GM19328 (cell line): ENCODE data around the gene METTL26.

Experiments
- ATAC-seq: cut with Tn5 transposase; IDR thresholded peaks from one replicate; pipeline ENCODE4 v1.9.1; 2021; ENCODE audit warnings: mild to moderate bottlenecking, moderate library complexity; ENCODE audit not compliant: unreplicated experiment

METTL26 gene

DNA sequence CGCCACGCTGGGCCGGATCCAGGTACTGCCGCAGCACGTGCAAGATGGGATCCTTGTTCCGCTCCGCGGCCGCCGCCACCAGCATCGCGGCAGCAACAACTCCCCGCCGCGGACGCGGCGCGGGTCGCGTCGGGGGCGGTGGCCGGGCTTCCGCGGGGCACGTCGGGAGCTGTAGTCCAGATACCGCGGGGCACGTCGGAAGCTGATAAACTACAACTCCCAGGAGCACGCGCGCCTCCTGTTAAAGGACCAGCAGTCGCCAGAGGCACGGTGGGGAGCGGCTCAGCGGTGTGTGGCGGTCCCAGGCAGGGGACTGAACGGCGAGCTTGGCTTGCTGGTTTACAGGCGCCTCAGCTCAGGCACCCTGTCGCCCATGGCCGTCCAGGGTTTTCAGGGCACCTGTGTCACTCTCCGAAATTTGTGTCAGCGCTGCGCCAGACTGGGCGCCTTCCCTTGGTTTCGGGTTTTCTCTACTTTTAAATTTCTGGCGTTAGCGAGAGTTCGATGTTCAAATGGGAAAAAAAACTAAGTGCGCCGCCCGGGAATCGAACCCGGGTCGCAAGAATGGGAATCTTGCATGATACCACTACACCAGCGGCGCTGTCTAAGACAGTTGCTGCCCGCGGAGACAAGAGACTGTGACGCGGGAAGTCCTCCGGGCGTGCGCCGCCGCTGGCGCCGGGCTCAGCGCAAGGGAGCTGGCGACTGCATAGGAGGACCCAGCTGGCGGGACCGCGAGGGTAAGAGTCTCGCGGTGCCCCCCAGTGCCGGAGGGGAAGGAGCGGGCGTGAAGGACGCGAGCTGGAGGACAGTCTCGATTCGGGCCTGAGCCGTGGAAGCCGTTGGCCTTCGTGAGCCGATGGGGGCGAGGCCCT is at the start of gene METTL26:
TSS of gene METTL26 (minus strand) at position 100 of the 875 bp plus-strand sequence. CDS start at position 85, 15 bp downstream.
- peak; percentile 53 for ATAC-seq

DNA sequence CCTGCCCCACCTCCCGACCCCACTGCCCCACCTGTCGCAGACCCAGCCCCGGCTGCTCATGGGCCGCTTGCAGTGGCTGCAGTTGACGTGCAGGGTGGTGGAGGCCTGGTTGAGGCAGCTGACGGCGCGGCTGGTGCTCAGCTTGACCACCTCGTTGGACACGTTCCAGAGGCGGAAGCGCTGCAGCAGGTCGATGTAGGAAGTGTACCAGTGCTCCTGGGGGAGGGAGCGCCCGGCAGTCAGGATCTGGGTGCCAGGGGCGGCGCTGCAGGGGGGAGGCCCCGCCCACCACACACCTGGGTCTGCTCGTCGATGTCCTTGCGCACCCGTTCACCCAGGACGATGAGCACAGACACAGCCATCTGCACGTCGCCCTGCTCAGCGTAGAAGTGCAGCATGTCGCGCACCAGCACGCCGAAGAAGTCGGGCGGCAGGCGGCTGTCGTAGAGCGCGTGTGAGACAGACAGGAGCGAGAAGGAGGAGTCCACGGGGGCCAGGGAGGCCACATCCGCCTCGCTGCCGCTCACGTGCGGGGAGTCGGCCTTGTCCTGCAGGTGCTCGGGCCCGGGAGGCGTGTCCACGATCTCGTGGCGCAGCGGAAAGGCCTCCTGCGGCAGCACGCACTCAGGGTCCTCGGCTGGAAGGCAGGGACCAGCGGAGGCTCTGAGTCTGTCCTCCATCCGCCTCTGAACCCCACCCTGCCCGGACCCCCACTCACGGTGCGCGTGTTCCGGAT is 49.0 kb upstream of the METTL26 start:
- no peak for ATAC-seq

DNA sequence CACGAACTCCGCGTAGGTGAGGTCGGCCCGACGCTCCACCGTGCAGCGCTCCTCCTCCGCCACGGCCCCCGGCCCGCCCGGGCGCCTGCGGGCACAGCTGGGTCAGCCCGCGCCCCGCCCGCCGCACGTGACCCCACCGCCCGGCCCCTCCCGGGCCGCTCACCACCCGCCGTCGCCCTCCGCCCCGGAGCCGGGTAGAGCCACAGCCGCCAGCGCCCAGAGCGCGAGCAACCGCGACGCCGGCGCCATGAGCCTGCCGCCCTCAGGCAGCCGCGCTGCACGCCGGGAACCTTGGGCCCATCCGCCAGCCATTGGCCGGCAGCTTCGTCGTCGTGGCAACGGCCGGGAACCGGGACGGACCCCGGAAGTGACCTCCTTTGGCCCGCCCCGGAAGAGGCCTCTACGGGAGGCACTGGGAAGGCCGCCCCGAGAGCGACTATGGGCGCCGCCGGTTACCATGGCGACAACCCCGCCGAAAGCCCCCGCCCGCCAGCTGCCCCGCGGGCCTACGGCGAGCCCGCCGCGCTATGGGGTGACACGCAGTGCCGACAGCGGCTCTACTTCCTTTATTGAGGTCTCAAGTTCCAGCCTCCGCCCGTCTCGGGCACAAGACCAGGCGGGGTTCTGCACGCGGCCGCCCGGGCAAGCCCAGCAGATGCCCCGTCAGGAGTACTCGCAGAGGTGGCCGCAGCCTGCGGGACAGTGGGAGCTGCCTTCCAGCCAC is 48.1 kb upstream of the METTL26 start, which contains the start of gene JMJD8:
TSS of gene JMJD8 (minus strand) at position 264 of the 724 bp plus-strand sequence. CDS start at position 249, 15 bp downstream.
- peak; percentile 46 for ATAC-seq

DNA sequence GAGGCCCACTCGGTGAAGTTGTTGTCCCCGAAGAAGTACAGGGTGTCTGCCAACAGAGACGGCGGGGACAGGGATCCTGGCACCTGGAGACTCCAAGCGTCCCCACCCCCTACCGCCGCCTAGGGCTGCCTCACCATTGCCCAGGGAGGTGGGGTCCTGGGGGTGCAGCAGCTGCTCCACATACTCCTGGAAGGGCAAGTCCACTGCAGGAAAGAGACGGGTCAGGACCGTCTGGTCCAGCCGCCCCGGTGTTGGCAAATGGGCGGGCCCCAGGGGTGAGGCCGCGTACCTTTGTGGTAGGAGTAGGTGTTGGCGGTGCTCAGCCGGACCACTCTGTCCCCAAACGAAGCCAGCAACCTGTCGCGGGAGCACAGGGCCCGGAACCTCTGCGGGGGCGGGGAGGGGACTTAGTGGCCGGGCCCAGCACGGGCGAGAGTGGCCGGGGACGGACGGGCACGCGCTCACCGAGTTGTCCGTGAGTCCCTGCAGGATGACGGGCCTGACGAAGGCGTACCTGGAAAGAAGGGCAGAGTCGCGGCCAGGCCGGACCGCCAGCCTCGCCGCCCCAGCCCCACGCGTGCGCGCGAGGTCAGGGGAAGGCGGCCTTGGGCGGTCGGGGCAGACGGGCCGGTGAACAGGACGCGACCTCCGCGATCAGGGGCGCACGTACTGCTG is 47.4 kb upstream of the METTL26 start:
- ATAC-seq = no peak

DNA sequence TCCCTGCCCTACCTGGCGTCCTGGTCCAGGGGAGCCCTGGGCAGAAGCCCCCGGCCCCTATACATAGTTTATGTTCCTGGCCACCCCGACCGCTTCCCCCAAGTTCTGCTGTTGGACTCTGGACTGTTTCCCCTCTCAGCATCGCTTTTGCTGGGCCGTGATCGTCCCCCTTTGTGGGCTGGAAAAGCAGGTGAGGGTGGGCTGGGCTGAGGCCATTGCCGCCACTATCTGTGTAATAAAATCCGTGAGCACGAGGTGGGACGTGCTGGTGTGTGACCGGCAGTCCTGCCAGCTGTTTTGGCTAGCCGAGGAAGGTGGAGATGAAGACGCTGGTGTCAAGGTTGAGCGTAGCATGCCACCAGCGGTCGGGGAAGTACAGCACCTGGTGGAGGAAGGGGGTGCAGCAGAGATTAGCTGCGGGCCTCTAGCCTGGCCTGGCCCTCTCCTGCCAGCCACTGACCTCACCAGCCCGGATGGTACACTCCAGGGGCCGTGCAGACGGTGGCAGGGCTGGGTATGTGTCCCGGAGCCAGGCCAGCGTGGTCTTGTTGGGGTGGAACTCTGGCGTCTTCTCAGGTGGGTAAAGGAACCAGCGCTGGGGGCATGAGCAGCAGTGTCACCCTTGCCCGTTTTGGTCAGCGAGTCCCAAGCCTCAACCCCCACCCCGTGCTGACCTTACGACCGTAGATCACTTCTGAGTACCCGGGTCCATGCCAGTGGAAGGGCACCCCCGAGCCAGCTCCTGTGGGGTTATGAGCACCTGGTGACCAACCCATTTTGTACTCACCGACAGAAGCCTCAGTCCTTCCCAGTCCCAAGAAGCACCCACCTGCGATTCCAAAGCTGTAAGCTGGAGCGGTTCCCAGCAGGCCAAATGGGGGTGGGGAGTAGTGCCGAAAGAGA is 46.6 kb upstream of the METTL26 start:
- ATAC-seq = no peak

DNA sequence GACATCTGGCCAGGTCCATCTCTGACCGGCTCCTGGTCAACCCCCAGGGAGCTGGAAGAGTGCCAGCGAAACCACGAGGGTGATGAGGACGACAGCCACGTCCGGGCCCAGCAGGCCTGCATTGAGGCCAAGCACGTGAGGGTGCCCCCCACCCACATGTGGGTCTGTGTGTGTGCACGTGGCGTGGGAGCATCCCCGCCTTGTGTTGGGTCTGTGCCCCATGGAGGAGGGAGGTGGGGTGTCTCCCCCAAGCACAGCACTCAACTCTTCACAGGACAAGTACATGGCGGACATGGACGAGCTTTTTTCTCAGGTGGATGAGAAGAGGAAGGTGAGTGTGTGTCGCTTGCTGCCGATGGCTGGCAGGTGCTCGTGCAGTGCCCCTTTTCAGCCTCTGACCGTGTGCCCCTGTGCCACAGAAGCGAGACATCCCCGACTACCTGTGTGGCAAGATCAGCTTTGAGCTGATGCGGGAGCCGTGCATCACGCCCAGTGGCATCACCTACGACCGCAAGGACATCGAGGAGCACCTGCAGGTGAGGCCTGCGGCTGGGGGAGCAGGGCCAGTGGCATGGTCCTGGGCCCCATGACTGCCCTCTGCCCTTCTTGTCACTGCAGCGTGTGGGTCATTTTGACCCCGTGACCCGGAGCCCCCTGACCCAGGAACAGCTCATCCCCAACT is 45.8 kb upstream of the METTL26 start:
- no peak for ATAC-seq

DNA sequence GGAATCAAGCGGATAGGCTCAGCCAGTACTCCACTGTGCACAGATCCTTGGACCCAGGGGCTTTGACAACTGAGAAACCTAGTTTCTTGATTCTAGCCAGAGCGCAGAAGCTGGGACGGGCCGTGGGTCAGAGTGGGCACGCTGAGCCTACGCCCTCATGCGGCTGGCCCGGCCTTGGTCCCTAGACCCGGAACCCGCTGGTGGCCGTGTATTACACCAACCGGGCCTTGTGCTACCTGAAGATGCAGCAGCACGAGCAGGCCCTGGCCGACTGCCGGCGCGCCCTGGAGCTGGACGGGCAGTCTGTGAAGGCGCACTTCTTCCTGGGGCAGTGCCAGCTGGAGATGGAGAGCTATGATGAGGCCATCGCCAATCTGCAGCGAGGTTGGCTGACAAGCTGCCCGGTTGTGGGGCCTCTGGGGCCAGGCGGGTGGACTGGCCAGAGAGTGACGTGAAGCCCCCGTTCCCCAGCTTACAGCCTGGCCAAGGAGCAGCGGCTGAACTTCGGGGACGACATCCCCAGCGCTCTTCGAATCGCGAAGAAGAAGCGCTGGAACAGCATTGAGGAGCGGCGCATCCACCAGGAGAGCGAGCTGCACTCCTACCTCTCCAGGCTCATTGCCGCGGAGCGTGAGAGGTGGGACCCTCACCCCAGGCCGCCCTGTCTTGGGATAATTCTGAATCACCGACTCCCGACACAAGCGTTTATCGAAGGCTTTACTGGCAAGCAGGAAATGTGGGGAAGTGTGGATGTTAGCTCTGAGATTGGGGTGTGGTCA is 45.1 kb upstream of the METTL26 start:
- ATAC-seq = no peak

DNA sequence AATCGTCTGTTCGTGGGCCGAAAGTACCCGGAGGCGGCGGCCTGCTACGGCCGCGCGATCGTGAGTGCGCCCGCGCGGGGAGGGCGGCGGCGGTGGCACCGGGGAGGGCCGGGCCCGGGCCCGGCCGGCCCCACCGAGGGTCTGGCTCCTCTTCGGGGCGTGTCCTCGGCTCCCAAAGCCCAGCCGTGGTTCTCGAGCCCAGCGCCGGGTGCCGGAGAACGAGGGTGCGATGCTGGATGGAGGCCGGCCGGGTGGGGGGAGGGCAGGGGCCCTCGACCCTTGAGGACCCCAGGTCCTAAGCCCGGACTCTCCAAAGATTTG is 44.5 kb upstream of the METTL26 start:
- ATAC-seq = no peak

DNA sequence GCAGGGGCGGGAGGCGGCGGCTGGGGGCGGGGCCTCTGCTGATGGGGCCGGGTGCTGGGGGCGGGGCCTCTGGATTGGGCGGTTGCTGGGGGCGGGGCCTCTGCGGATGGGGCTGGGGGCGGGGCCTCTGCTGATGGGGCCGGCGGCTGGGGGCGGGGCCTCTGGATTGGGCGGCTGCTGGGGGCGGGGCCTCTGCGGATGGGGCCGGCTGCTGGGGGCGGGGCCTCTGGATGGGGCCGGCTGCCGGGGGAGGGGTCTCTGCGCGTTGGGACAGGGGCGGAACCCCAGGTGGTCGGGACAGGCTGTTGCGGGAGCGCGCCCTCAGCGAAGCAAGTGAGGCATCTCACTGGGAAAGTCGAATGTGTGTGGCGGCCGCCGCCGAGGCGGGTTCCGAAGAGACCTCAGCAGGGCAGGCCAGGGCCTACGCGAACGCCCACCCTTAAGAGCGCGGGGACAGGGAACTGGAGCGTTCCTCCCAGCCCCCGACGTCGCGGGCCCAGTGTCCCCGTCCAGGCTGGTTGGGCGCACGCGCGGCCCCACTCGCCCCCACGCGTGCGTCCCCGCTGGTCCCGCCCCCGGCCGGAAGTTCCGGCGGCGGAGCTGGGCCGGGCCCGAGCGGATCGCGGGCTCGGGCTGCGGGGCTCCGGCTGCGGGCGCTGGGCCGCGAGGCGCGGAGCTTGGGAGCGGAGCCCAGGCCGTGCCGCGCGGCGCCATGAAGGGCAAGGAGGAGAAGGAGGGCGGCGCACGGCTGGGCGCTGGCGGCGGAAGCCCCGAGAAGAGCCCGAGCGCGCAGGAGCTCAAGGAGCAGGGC is 43.9 kb upstream of the METTL26 start, which contains the start of gene STUB1:
TSS of gene STUB1 (plus strand) at position 597 of the 811 bp plus-strand sequence. CDS start at position 713, 116 bp downstream.
- ATAC-seq = no peak

DNA sequence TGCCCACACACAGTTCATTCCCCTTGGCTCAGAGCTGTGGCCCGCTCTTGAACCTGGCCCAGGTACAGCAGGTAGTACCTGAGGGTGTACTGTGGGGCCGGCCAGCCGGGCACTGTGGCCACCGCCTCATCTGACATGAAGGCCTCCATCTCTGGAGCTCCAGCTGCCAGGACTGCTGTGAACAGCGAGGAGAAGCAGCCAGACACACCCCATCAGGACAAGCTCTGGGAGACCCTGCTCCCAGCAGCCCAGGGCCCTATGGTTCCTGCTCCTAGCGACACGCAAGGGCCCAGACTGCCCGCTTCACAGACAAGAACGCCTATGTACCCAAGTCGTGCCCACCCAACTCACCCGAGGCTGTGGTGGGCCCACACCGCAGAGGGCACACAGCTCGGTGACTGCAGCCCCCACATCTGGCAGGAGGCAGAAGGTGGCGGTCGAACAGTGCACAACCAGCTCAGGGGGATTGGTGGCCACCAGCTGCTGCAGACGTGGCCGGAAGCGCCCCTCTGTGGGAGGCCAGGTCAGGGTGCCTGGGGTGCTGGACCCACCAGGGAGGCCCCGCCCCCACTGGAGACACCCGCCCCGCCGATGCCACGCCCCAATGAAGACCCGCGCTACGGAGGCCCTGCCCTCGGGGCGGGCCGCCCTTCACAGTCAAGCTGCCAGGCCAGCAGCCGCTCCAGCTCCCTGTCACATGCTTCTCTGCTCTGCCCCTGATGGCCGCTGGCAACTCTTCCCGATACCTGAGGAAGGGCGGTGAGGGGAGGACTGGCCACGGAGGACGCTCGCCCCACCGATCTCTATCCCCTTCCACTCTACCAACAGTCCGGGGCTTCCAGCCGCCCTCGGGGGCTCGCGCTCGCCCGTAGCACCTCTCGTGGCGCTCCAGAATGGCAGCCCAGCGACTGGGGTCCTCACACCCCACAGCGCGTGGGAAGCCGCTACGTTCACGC is 43.0 kb upstream of the METTL26 start:
- ATAC-seq = no peak

DNA sequence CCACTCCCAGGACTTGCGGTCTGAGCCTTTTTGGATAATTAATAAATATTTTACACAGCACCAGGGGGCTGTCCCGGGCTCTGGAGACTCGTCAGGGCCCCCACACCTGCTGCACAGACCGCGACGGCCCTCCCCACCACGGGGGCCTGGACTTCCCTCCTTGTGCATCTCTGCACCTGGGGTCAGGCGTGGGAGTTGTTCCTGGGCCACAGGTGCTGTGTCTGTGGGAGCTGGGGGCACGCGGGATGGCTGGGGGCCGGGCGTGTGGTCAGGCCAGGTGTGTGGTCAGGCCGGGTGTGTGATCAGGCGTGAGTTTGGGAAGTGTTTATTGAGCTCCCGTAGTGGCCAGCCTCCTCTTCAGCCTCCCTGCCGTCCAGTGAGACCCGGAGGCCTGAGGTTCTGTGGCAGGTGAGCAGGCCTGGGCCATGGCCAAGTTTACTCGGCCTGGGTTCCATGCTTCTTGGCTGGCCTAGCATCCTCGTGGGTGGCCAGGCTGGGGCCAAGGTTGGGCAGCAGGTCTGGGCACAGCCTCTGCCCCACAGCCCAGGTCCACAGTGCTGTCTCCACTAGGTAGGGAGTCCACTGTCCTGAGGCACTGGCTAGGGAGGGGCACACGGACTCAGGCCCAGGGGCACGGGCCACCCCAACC is 42.2 kb upstream of the METTL26 start:
- no peak for ATAC-seq

DNA sequence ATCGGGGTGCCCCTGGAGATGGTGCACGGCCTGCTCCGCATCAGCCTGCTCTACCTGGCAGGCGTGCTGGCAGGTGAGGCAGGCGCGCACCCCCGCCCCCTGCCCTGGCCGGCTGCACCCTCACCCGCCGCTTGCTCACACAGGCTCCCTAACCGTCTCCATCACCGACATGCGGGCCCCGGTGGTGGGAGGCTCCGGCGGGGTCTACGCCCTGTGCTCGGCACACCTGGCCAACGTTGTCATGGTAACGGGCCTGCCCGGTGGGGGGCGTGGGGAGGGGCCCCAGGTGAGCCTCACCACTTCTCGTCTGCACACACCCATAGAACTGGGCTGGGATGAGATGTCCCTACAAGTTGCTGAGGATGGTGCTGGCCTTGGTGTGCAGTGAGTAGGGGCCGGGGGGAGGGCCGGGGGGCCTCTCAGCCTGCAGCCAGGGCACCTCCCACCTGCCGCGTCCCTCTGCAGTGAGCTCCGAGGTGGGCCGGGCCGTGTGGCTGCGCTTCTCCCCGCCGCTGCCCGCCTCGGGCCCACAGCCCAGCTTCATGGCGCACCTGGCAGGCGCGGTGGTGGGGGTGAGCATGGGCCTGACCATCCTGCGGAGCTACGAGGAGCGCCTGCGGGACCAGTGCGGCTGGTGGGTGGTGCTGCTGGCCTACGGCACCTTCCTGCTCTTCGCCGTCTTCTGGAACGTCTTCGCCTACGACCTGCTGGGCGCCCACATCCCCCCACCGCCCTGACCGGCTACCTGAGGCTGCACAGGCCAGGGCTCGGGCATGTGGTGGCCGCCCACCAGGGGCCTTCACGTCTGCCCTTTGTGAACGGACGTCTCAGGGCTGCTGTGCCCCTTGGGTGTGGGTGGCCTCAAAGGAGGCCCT is 41.4 kb upstream of the METTL26 start:
- no peak for ATAC-seq

DNA sequence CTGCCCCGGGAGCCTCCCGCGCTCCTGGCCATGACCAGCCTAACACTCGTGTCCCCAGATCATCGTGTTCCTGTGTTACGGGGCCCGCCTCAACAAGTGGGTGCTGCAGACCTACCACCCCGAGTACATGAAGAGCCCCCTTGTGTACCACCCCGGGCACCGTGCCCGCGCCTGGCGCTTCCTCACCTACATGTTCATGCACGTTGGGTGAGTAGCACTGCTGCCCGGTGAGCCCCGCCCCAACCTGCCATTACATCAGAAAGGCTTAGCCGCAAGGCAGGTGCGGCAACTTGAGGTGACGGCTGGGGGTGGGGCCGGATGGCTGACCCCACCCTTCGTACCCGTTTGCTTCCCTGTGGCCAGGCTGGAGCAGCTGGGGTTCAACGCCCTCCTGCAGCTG is 40.8 kb upstream of the METTL26 start:
- ATAC-seq = no peak

DNA sequence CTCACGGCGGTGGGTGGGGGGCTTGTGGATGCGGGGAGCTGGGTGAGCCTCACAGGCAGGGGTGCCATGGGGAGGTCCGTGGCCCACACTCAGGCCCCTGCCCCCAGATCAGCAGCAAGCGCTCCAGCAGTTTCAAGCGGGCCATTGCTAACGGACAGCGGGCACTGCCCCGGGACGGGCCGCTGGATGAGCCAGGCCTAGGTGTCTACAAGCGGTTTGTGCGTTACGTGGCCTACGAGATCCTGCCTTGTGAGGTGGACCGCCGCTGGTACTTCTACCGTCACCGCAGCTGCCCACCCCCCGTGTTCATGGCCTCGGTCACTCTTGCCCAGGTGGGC is 40.4 kb upstream of the METTL26 start:
- no peak for ATAC-seq
